SU-DHL-6 (cell line): ENCODE data around the gene BTNL3.

Source experiments
- H2AFZ ChIP-seq: fragments of 200-600 bp; sonication (generic); 2 replicates; pipeline ENCODE4 v1.6.1; 2014; ENCODE audit warnings: low read depth, mild to moderate bottlenecking, moderate library complexity, mixed read lengths, antibody characterized with exemption, low read length; ENCODE audit not compliant: severe bottlenecking
- H3F3A ChIP-seq: fragments of 200-600 bp; shearing (Covaris generic); 2 replicates; pipeline ENCODE4 v1.6.0; 2016; ENCODE audit warnings: antibody characterized with exemption, mild to moderate bottlenecking; ENCODE audit not compliant: insufficient read depth
- H3K27ac ChIP-seq: fragments of 200-600 bp; sonication (generic); 2 replicates; pipeline ENCODE4 v1.5.1; 2016; ENCODE audit warnings: low read depth, mild to moderate bottlenecking, low read length, moderate library complexity, mixed read lengths
- H3K27me3 ChIP-seq: fragments of 200-600 bp; sonication (generic), shearing (Covaris generic); 2 replicates; pipeline ENCODE4 v1.6.0; 2014; ENCODE audit warnings: mild to moderate bottlenecking, low read length
- H3K36me3 ChIP-seq: fragments of 200-600 bp; sonication (generic); 2 replicates; pipeline ENCODE4 v1.6.1; 2014; ENCODE audit warnings: mild to moderate bottlenecking, low read length, mixed read lengths
- H3K4me2 ChIP-seq: fragments of 300-600, 200-600 bp; shearing (Covaris generic), sonication (generic); 2 replicates; pipeline ENCODE4 v1.6.0; 2014; ENCODE audit warnings: low read length, low read depth, mild to moderate bottlenecking; ENCODE audit not compliant: poor library complexity, severe bottlenecking
- H3K4me3 ChIP-seq: fragments of 200-600 bp; sonication (generic); 2 replicates; pipeline ENCODE4 v1.5.1; 2014; ENCODE audit warnings: antibody characterized with exemption, low read length, mild to moderate bottlenecking, mixed read lengths; ENCODE audit not compliant: insufficient read depth, poor library complexity, severe bottlenecking
- H3K79me2 ChIP-seq: fragments of 200-600 bp; sonication (generic); 2 replicates; pipeline ENCODE4 v1.6.1; 2014; ENCODE audit warnings: mild to moderate bottlenecking, low read length, moderate library complexity; ENCODE audit not compliant: insufficient read depth
- H3K9ac ChIP-seq: fragments of 200-600 bp; sonication (generic); 2 replicates; pipeline ENCODE4 v1.7.0; 2014; ENCODE audit warnings: mild to moderate bottlenecking, low read length
- H3K9me2 ChIP-seq: fragments of 200-600 bp; sonication (generic); replicated peaks from 2 replicates; pipeline ENCODE4 v1.6.1; 2014; ENCODE audit warnings: low read length; ENCODE audit not compliant: insufficient read depth
- H3K9me3 ChIP-seq: fragments of 200-600 bp; sonication (generic); 2 replicates; pipeline ENCODE4 v1.6.1; 2014; ENCODE audit warnings: low read length, mixed read lengths; ENCODE audit not compliant: insufficient read depth
- H4K20me1 ChIP-seq: fragments of 200-600 bp; sonication (generic); 2 replicates; pipeline ENCODE4 v1.6.1; 2014; ENCODE audit warnings: low read depth, mild to moderate bottlenecking, antibody characterized with exemption, low read length, moderate library complexity, mixed read lengths
- EZH2phosphoT487 ChIP-seq: fragments of 200-600 bp; sonication (generic), shearing (Covaris generic); conservative IDR thresholded peaks from 2 replicates; pipeline ENCODE4 v1.6.1; 2018; ENCODE audit warnings: mild to moderate bottlenecking, antibody characterized with exemption, low read length, moderate library complexity, mixed read lengths
- TF ChIP-seq, protein P1 (sequence below): fragments of 200-600 bp; sonication (generic); IDR thresholded peaks from one replicate; pipeline ENCODE4 v1.5.1; 2017; ENCODE audit warnings: antibody characterized with exemption, mild to moderate bottlenecking, low read length, moderate library complexity; ENCODE audit not compliant: insufficient read depth, poor library complexity, severe bottlenecking

BTNL3 gene

GRCh38 chr5:181047288-181047687, 58.6 kb downstream of the BTNL3 start:
- TF ChIP-seq, protein P1, sequence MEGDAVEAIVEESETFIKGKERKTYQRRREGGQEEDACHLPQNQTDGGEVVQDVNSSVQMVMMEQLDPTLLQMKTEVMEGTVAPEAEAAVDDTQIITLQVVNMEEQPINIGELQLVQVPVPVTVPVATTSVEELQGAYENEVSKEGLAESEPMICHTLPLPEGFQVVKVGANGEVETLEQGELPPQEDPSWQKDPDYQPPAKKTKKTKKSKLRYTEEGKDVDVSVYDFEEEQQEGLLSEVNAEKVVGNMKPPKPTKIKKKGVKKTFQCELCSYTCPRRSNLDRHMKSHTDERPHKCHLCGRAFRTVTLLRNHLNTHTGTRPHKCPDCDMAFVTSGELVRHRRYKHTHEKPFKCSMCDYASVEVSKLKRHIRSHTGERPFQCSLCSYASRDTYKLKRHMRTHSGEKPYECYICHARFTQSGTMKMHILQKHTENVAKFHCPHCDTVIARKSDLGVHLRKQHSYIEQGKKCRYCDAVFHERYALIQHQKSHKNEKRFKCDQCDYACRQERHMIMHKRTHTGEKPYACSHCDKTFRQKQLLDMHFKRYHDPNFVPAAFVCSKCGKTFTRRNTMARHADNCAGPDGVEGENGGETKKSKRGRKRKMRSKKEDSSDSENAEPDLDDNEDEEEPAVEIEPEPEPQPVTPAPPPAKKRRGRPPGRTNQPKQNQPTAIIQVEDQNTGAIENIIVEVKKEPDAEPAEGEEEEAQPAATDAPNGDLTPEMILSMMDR, result no peak
- no peak for TF ChIP-seq EZH2phosphoT487
- Histone ChIP-seq H3F3A (peaks cover 13% of the 10 kb centered on the region), H3K36me3 (no peaks in the 10 kb centered on the region), H3K4me3 (no peak overlapping the region), H3K9me2 (no peaks in the 10 kb centered on the region), H3K79me2 (no peaks in the 10 kb centered on the region), H3K27me3 (no peaks in the 10 kb centered on the region), H3K9ac (no peak overlapping the region), H2AFZ (no peak overlapping the region), H3K9me3 (no peaks in the 10 kb centered on the region), H4K20me1 (no peaks in the 10 kb centered on the region), H3K4me2 (no peak overlapping the region), H3K27ac (no peak overlapping the region)

DNA sequence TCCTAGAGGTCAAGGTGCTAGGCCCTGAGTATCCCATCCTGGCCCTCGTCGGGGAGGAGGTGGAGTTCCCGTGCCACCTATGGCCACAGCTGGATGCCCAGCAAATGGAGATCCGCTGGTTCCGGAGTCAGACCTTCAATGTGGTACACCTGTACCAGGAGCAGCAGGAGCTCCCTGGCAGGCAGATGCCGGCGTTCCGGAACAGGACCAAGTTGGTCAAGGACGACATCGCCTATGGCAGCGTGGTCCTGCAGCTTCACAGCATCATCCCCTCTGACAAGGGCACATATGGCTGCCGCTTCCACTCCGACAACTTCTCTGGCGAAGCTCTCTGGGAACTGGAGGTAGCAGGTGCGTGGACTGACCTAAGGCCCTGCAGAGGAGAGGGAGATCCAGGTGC, 59.3 kb downstream of the BTNL3 start:
- Histone ChIP-seq H3K9me2 (no peaks in the 10 kb centered on the region), H3K79me2 (no peaks in the 10 kb centered on the region), H2AFZ (no peak overlapping the region), H3K36me3 (no peaks in the 10 kb centered on the region), H3K27me3 (no peaks in the 10 kb centered on the region), H3F3A (peaks cover 16% of the 10 kb centered on the region), H4K20me1 (no peaks in the 10 kb centered on the region), H3K4me3 (no peak overlapping the region), H3K9ac (no peak overlapping the region), H3K4me2 (no peak overlapping the region), H3K9me3 (no peaks in the 10 kb centered on the region), H3K27ac (no peak overlapping the region)
- TF ChIP-seq, protein P1, result no peak
- TF ChIP-seq EZH2phosphoT487, result no peak

- peaks cover 12% of the 10 kb centered on the region; the same call in 1 of the 2 replicates for H3K79me2 ChIP-seq
- no peaks in the 10 kb centered on the region for H3K9me2 ChIP-seq
- H3K36me3 ChIP-seq, result no peaks in the 10 kb centered on the region
- no peaks in the 10 kb centered on the region for H4K20me1 ChIP-seq
- no peak for TF ChIP-seq EZH2phosphoT487
- TF ChIP-seq, protein P1, result no peak
- H3K9me3 ChIP-seq, result no peaks in the 10 kb centered on the region
- peaks cover 16% of the 10 kb centered on the region for H3F3A ChIP-seq
- no peak overlapping the region for H3K27ac ChIP-seq
- H2AFZ ChIP-seq, result no peak overlapping the region
- H3K4me2 ChIP-seq, result no peak overlapping the region
- no peak overlapping the region for H3K4me3 ChIP-seq
- no peak overlapping the region for H3K9ac ChIP-seq
- no peaks in the 10 kb centered on the region for H3K27me3 ChIP-seq
These were observed 61.4 kb downstream of the BTNL3 start for GRCh38 chr5:181050016-181050415.
